C4-2B (cell line): Measurements from ENCODE around the gene CELA2A.

Experiments
- H3K27ac ChIP-seq: fragments of 450-650 bp; 2 replicates; pipeline ENCODE4 v1.5.1; 2017
- CTCF ChIP-seq: fragments of 450-650 bp; conservative IDR thresholded peaks from 2 replicates; pipeline ENCODE4 v1.5.1; 2017; ENCODE audit warnings: mild to moderate bottlenecking
- ZFX ChIP-seq: fragments of 450-650 bp; IDR thresholded peaks from 2 replicates; pipeline ENCODE4 v1.6.1; 2017

Gene CELA2A

GRCh38 chr1:15448877-15449462, 7.6 kb upstream of the CELA2A start:
- H3K27ac ChIP-seq, result no peak overlapping the region
- no peak for TF ChIP-seq CTCF
- TF ChIP-seq ZFX, result no peak

GRCh38 chr1:15449567-15449966, 7.0 kb upstream of the CELA2A start:
- no peak for TF ChIP-seq ZFX
- no peak for TF ChIP-seq CTCF

GRCh38 chr1:15451014-15451722, 5.4 kb upstream of the CELA2A start:
- H3K27ac ChIP-seq, result no peak overlapping the region
- TF ChIP-seq CTCF (no peak), ZFX (no peak)

More at GRCh38 chr1:15449567-15449966, 7.0 kb upstream of the CELA2A start:
- H3K27ac ChIP-seq, result no peak overlapping the region

GRCh38 chr1:15452216-15452615, 4.3 kb upstream of the CELA2A start:
- no peak overlapping the region for H3K27ac ChIP-seq
- no peak for TF ChIP-seq ZFX

GRCh38 chr1:15452866-15453571, 3.5 kb upstream of the CELA2A start:
- no peak overlapping the region for H3K27ac ChIP-seq
- TF ChIP-seq ZFX, result no peak
- TF ChIP-seq CTCF, result no peak

- H3K27ac ChIP-seq, result no peak overlapping the region
- TF ChIP-seq CTCF, result no peak
- no peak for TF ChIP-seq ZFX
Measured at GRCh38 chr1:15453734-15454133, 2.8 kb upstream of the CELA2A start.

- no peak for TF ChIP-seq ZFX
- no peak for TF ChIP-seq CTCF
- no peak overlapping the region for H3K27ac ChIP-seq
Measured at GRCh38 chr1:15454256-15454655, 2.3 kb upstream of the CELA2A start.

GRCh38 chr1:15455522-15455921, 1.0 kb upstream of the CELA2A start:
- TF ChIP-seq ZFX (no peak), CTCF (no peak)
- H3K27ac ChIP-seq, result no peak overlapping the region
